ENCODE results near the gene CPXCR1. TPM values are rescaled to one million over a fixed set of nuclear protein-coding genes. Genes with fewer than 3 reads are reported as not detected.

The CPXCR1 gene
- total and polyA plus RNA-seq, 4 donors: not detected

GRCh38 chrX:88789825-88790224 lies 42.8 kb downstream of the CPXCR1 start:
- 87% methylated on average over 4 of the region's 4 CpGs for WGBS
- Histone ChIP-seq H3K4me3 (ENCODE audit: low read depth in 1 of 3, low read length in 3 of 3) (no peak overlapping the region), H3K36me3 (ENCODE audit: control insufficient read depth in 4 of 4, insufficient read depth in 3 of 4, low read depth in 1 of 4, low read length in 3 of 4) (no peaks in the 10 kb centered on the region), H3K27ac (ENCODE audit: low read depth in 1 of 2, low read length in 2 of 2) (no peak overlapping the region), H3K9me3 (ENCODE audit: control insufficient read depth in 4 of 4, low read length in 3 of 4) (no peaks in the 10 kb centered on the region), H3K4me1 (ENCODE audit: control insufficient read depth in 4 of 4, insufficient read depth in 4 of 4, low read length in 3 of 4) (no peaks in the 10 kb centered on the region), H3K9ac (ENCODE audit: low read depth in 1 of 2, low read length in 2 of 2) (no peak overlapping the region), H3K27me3 (ENCODE audit: control insufficient read depth in 4 of 4, insufficient read depth in 4 of 4, low read length in 3 of 4) (no peaks in the 10 kb centered on the region)
- TF ChIP-seq ATF3 (IDR thresholded peaks at IDR 0.05): no peak
- TF ChIP-seq FOXA1 (IDR thresholded peaks at IDR 0.05): no peak
- no peak for TF ChIP-seq ZBTB33 (IDR thresholded peaks at IDR 0.05)
- TF ChIP-seq RAD21 (IDR thresholded peaks at IDR 0.05): no peak
- TF ChIP-seq HNF4A (conservative IDR thresholded peaks at IDR 0.05): no peak
- TF ChIP-seq SP1 (IDR thresholded peaks at IDR 0.05): no peak
- TF ChIP-seq FOXA2 (IDR thresholded peaks at IDR 0.05): no peak
- no peak for TF ChIP-seq CTCF (IDR thresholded peaks at IDR 0.05; ENCODE audit: low read depth, low read length, missing input control)
- DNase-seq (ENCODE audit: low spot score): no peak

Data from liver (tissue), 9 donors.